ENCODE data around the gene IBA57.

GRCh38 chr1:228146417-228147150 lies 19.0 kb upstream of the IBA57 start:
- TF ChIP-seq POLR2A (IDR thresholded peaks at IDR 0.05; ENCODE audit: low read depth, low read length) (no peak), TAF1 (IDR thresholded peaks at IDR 0.05; ENCODE audit: low read depth, low read length) (no peak), POLR2AphosphoS5 (IDR thresholded peaks at IDR 0.05; ENCODE audit: low read depth, low read length) (no peak), POU2F2 (IDR thresholded peaks at IDR 0.05; ENCODE audit: low read depth, low read length) (no peak), SPI1 (IDR thresholded peaks at IDR 0.05; ENCODE audit: low read depth, low read length) (no peak), PAX5 (IDR thresholded peaks at IDR 0.05; ENCODE audit: insufficient read depth, low read length, severe bottlenecking) (no peak)

All from GM12891 (cell line).